ENCODE results near the gene PLXNA2. TPM values are rescaled to one million over a fixed set of nuclear protein-coding genes. Genes with fewer than 3 reads are reported as not detected.

The PLXNA2 gene
- total and polyA plus RNA-seq, 2 experiments from 2014 or later: 3.7 to 5.4 TPM

- H3K9me3 ChIP-seq (ENCODE audit: low read depth): no peaks in the 10 kb centered on the region
- H3K79me2 ChIP-seq (ENCODE audit: insufficient read depth): no peaks in the 10 kb centered on the region
- no peak overlapping the region for H3K27ac ChIP-seq
- no peak for DNase-seq
- H3K9ac ChIP-seq: no peak overlapping the region
- peaks cover 12% of the 10 kb centered on the region; the same call in 1 of the 2 replicates for H3K27me3 ChIP-seq (replicated peaks; ENCODE audit: insufficient read depth)
- H3K4me1 ChIP-seq (ENCODE audit: insufficient read depth): no peaks in the 10 kb centered on the region
- no peak overlapping the region for H2AFZ ChIP-seq
- H3K4me2 ChIP-seq (ENCODE audit: unreplicated experiment): no peak overlapping the region
- H3K4me3 ChIP-seq: no peak overlapping the region
- TF ChIP-seq EZH2 (IDR thresholded peaks at IDR 0.05; ENCODE audit: insufficient read depth, poor library complexity, severe bottlenecking): no peak
- no peak for TF ChIP-seq EZH2phosphoT487 (IDR thresholded peaks at IDR 0.05; ENCODE audit: insufficient read depth, low read depth)
- no peaks in the 10 kb centered on the region for H3K9me2 ChIP-seq (ENCODE audit: insufficient read depth)
- H4K20me1 ChIP-seq (ENCODE audit: insufficient read depth): no peaks in the 10 kb centered on the region
- WGBS, 2 experiments (ENCODE audit: low coverage in 1 of 2, low lambda C conversion rate in 2 of 2, missing lambda C conversion rate in 2 of 2): 87 to 91% methylated on average over 10 of the region's 10 CpGs
- H3K36me3 ChIP-seq (ENCODE audit: low read depth): no peaks in the 10 kb centered on the region
- in situ Hi-C loops (cut with MboI): no loop called here
- H3F3A ChIP-seq (ENCODE audit: insufficient read depth): no peaks in the 10 kb centered on the region
Measured at GRCh38 chr1:207988326-207989165, 255.6 kb downstream of the PLXNA2 start.

- Histone ChIP-seq H3F3A (ENCODE audit: insufficient read depth) (no peaks in the 10 kb centered on the region), H4K20me1 (ENCODE audit: insufficient read depth) (no peaks in the 10 kb centered on the region), H3K9me3 (ENCODE audit: low read depth) (no peaks in the 10 kb centered on the region), H3K4me1 (ENCODE audit: insufficient read depth) (no peaks in the 10 kb centered on the region), H3K36me3 (ENCODE audit: low read depth) (no peaks in the 10 kb centered on the region), H3K4me2 (ENCODE audit: unreplicated experiment) (no peak overlapping the region), H3K79me2 (ENCODE audit: insufficient read depth) (no peaks in the 10 kb centered on the region), H3K27ac (no peak overlapping the region), H2AFZ (no peak overlapping the region), H3K27me3 (replicated peaks; ENCODE audit: insufficient read depth) (peaks cover 12% of the 10 kb centered on the region; the same call in 1 of the 2 replicates), H3K9me2 (ENCODE audit: insufficient read depth) (no peaks in the 10 kb centered on the region), H3K9ac (no peak overlapping the region), H3K4me3 (no peak overlapping the region)
- WGBS, 2 experiments (ENCODE audit: low coverage in 1 of 2, low lambda C conversion rate in 2 of 2, missing lambda C conversion rate in 2 of 2): 71 to 72% methylated on average over 5 of the region's 5 CpGs
- in situ Hi-C loops (cut with MboI): no loop called here
- no peak for DNase-seq
- TF ChIP-seq EZH2phosphoT487 (IDR thresholded peaks at IDR 0.05; ENCODE audit: insufficient read depth, low read depth) (no peak), EZH2 (IDR thresholded peaks at IDR 0.05; ENCODE audit: insufficient read depth, poor library complexity, severe bottlenecking) (no peak)
Measured at GRCh38 chr1:207987164-207987563, 257.0 kb downstream of the PLXNA2 start.

- Histone ChIP-seq H2AFZ (no peak overlapping the region), H3K79me2 (ENCODE audit: insufficient read depth) (no peaks in the 10 kb centered on the region), H3K27me3 (replicated peaks; ENCODE audit: insufficient read depth) (peaks cover 12% of the 10 kb centered on the region; the same call in 1 of the 2 replicates), H3K4me2 (ENCODE audit: unreplicated experiment) (no peak overlapping the region), H3K9me2 (ENCODE audit: insufficient read depth) (no peaks in the 10 kb centered on the region), H3K9ac (no peak overlapping the region), H4K20me1 (ENCODE audit: insufficient read depth) (no peaks in the 10 kb centered on the region), H3K4me1 (ENCODE audit: insufficient read depth) (no peaks in the 10 kb centered on the region), H3F3A (ENCODE audit: insufficient read depth) (no peaks in the 10 kb centered on the region), H3K36me3 (ENCODE audit: low read depth) (no peaks in the 10 kb centered on the region), H3K4me3 (no peak overlapping the region), H3K9me3 (ENCODE audit: low read depth) (no peaks in the 10 kb centered on the region), H3K27ac (no peak overlapping the region)
- in situ Hi-C loops (cut with MboI): no loop called here
- DNase-seq: no peak
- WGBS, 2 experiments (ENCODE audit: low coverage in 1 of 2, low lambda C conversion rate in 2 of 2, missing lambda C conversion rate in 2 of 2): 78 to 79% methylated on average over 7 of the region's 7 CpGs
- TF ChIP-seq EZH2phosphoT487 (IDR thresholded peaks at IDR 0.05; ENCODE audit: insufficient read depth, low read depth) (no peak), EZH2 (IDR thresholded peaks at IDR 0.05; ENCODE audit: insufficient read depth, poor library complexity, severe bottlenecking) (no peak)
Measured at GRCh38 chr1:207985996-207986395, 258.2 kb downstream of the PLXNA2 start.

- H3K4me3 ChIP-seq: no peak overlapping the region
- TF ChIP-seq EZH2 (IDR thresholded peaks at IDR 0.05; ENCODE audit: insufficient read depth, poor library complexity, severe bottlenecking) (no peak), EZH2phosphoT487 (IDR thresholded peaks at IDR 0.05; ENCODE audit: insufficient read depth, low read depth) (no peak)
- no peak overlapping the region for H3K27ac ChIP-seq
- no peaks in the 10 kb centered on the region for H3K4me1 ChIP-seq (ENCODE audit: insufficient read depth)
- H4K20me1 ChIP-seq (ENCODE audit: insufficient read depth): no peaks in the 10 kb centered on the region
- H2AFZ ChIP-seq: no peak overlapping the region
- H3K4me2 ChIP-seq (ENCODE audit: unreplicated experiment): no peak overlapping the region
- no peaks in the 10 kb centered on the region for H3F3A ChIP-seq (ENCODE audit: insufficient read depth)
- H3K79me2 ChIP-seq (ENCODE audit: insufficient read depth): no peaks in the 10 kb centered on the region
- no peaks in the 10 kb centered on the region for H3K36me3 ChIP-seq (ENCODE audit: low read depth)
- H3K9ac ChIP-seq: no peak overlapping the region
- no peaks in the 10 kb centered on the region for H3K9me2 ChIP-seq (ENCODE audit: insufficient read depth)
- in situ Hi-C loops (cut with MboI): no loop called here
- H3K27me3 ChIP-seq (replicated peaks; ENCODE audit: insufficient read depth): peaks cover 6% of the 10 kb centered on the region; the same call in 1 of the 2 replicates
- H3K9me3 ChIP-seq (ENCODE audit: low read depth): no peaks in the 10 kb centered on the region
- WGBS, 2 experiments (ENCODE audit: low coverage in 1 of 2, low lambda C conversion rate in 2 of 2, missing lambda C conversion rate in 2 of 2): 18 to 21% methylated on average over 4 of the region's 4 CpGs
- DNase-seq: no peak
Measured at GRCh38 chr1:207984831-207985572, 259.2 kb downstream of the PLXNA2 start.
